Measurements from ENCODE around the gene XKRX. TPM values are rescaled to one million over a fixed set of nuclear protein-coding genes. Genes with fewer than 3 reads are reported as not detected.

The XKRX gene
- total RNA-seq, 1 experiment from 2014 or later = not detected

GRCh38 chrX:100895365-100896075, 33.2 kb downstream of the XKRX start:
- DNase-seq (ENCODE audit: low spot score) = peak; percentile 0

GRCh38 chrX:100883654-100884053, 45.1 kb downstream of the XKRX start:
- DNase-seq (ENCODE audit: low spot score) = no peak

DNA sequence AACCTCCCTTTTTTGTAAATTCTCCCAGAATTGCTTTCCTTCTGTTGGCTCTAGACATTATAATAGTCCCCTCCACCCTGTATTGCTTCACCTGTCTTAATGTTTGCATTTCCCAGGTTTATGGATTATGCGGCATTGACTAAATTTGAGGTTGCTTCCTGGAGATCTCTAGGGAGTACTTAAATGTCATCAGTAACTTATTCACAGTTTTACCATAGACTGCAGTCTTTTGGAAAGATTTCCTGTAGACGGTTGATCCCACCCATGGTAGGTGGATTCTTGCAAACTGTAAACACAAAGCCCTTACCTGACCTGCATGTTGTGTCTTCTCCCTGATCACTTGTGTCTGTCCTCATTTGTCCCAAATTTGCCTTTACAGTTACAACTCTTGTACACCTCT, 48.3 kb downstream of the XKRX start:
- DNase-seq (ENCODE audit: low spot score) = no peak

GRCh38 chrX:100874325-100874724, 54.4 kb downstream of the XKRX start, which contains the start of gene NOX1:
NOX1 (minus strand) TSS chrX:100874359; CDS start chrX:100874139, 220 bp downstream.
- DNase-seq (ENCODE audit: low spot score) = no peak

- no peak for DNase-seq (ENCODE audit: low spot score)
Observed at GRCh38 chrX:100871594-100872560, 56.8 kb downstream of the XKRX start.

GRCh38 chrX:100870527-100870926, 58.2 kb downstream of the XKRX start:
- DNase-seq (ENCODE audit: low spot score) = no peak

DNA sequence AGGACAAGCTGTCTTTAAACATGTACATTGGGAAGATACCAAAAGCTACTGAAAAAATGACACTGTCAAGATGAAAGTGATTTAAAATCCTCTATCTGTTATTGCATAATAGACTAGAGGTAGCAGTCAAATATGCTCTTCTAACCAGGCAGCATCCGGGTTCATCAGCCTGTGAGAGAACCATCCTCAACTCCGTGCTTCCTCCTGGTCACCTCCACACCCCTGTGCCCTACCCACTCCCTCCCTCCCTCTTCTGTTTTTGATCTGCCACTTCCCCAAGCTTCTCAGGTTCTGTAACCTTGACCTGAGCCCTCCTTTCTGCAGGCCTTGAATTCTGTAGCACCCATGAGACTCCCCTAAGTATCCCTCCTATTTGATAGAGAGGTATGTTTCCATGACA, 60.4 kb downstream of the XKRX start:
- DNase-seq (ENCODE audit: low spot score) = no peak

GRCh38 chrX:100864657-100865391, 63.9 kb downstream of the XKRX start:
- DNase-seq (ENCODE audit: low spot score) = no peak

Other genes with a start within 250 kb of the XKRX start
- 5.4 and 5.7 TPM in 2 replicates for gene SYTL4, start 196.8 kb downstream of the XKRX start, total RNA-seq (2014; rRNA removed; shearing (Covaris generic))
- 12.7 and 18.3 TPM in 2 replicates for gene CSTF2, start 108.5 kb downstream of the XKRX start, total RNA-seq (2014; rRNA removed; shearing (Covaris generic))
- not detected in 2 replicates for gene NOX1, start 54.6 kb downstream of the XKRX start, total RNA-seq (2014; rRNA removed; shearing (Covaris generic))
- gene ARL13A, start 40.8 kb upstream of the XKRX start, total RNA-seq (2014; rRNA removed; shearing (Covaris generic)) = not detected in 2 replicates
- gene TRMT2B, start 123.2 kb upstream of the XKRX start, total RNA-seq (2014; rRNA removed; shearing (Covaris generic)) = 16.5 and 17.8 TPM in 2 replicates
- gene TMEM35A, start 150.0 kb upstream of the XKRX start, total RNA-seq (2014; rRNA removed; shearing (Covaris generic)) = not detected in 2 replicates
- gene CENPI, start 169.3 kb upstream of the XKRX start, total RNA-seq (2014; rRNA removed; shearing (Covaris generic)) = 15.8 and 22.2 TPM in 2 replicates

All from A172 (cell line).